K562 (cell line): ENCODE results near the gene GHRL.

Experiments used
- POLR2A ChIP-seq: fragments of 450-650 bp; conservative IDR thresholded peaks from 2 replicates; pipeline ENCODE4 v1.6.1; 2016
- POLR2AphosphoS5 ChIP-seq: IDR thresholded peaks from 2 replicates; pipeline ENCODE4 v1.6.1; 2011; ENCODE audit warnings: mild to moderate bottlenecking, low read depth, low read length, moderate library complexity; ENCODE audit not compliant: control insufficient read depth, insufficient read depth

- no peak for TF ChIP-seq POLR2AphosphoS5
- TF ChIP-seq POLR2A: no peak
These were observed 19.8 kb downstream of the GHRL start for GRCh38 chr3:10272977-10273376.
